H9 (cell line): ENCODE data around the gene RASGEF1C. TPM values are rescaled to one million over a fixed set of nuclear protein-coding genes. Genes with fewer than 3 reads are reported as not detected.

Experiments used
- DNase-seq: peaks from one replicate; pipeline ENCODE4 v3.0.0-alpha.2; 2017
- H2AFZ ChIP-seq: one replicate; pipeline ENCODE4 v1.6.1; 2013; ENCODE audit warnings: mild to moderate bottlenecking, low read length, control low read depth, moderate library complexity
- H2AK5ac ChIP-seq: 2 replicates; pipeline ENCODE4 v1.6.1; 2013; ENCODE audit warnings: low read length, control low read depth, mixed read lengths; ENCODE audit not compliant: insufficient read length
- H2BK120ac ChIP-seq: one replicate; pipeline ENCODE4 v1.6.1; 2013; ENCODE audit warnings: low read depth, mild to moderate bottlenecking, low read length, control low read depth, inconsistent platforms; ENCODE audit not compliant: poor library complexity, severe bottlenecking
- H2BK12ac ChIP-seq: 2 replicates; pipeline ENCODE4 v1.6.1; 2013; ENCODE audit warnings: low read length, control low read depth, mixed read lengths, low read depth; ENCODE audit not compliant: insufficient read length
- H2BK15ac ChIP-seq: 2 replicates; pipeline ENCODE4 v1.6.1; 2013; ENCODE audit warnings: low read depth, low read length, control low read depth
- H2BK20ac ChIP-seq: one replicate; pipeline ENCODE4 v1.6.1; 2013; ENCODE audit warnings: low read depth, mild to moderate bottlenecking, low read length, control low read depth, inconsistent platforms; ENCODE audit not compliant: poor library complexity, severe bottlenecking
- H2BK5ac ChIP-seq: 2 replicates; pipeline ENCODE4 v1.6.1; 2013; ENCODE audit warnings: low read length, control low read depth, mixed read lengths; ENCODE audit not compliant: insufficient read length
- H3K14ac ChIP-seq: 2 replicates; pipeline ENCODE4 v1.6.1; 2013; ENCODE audit warnings: low read length, control low read depth; ENCODE audit not compliant: insufficient read depth
- H3K18ac ChIP-seq: 2 replicates; pipeline ENCODE4 v1.6.1; 2013; ENCODE audit warnings: low read depth, mild to moderate bottlenecking, mixed read lengths, low read length, control low read depth; ENCODE audit not compliant: insufficient read length
- H3K23ac ChIP-seq: 2 replicates; pipeline ENCODE4 v1.6.1; 2013; ENCODE audit warnings: low read length, control low read depth, mixed read lengths, low read depth; ENCODE audit not compliant: insufficient read length
- H3K23me2 ChIP-seq: 2 replicates; pipeline ENCODE4 v1.6.1; 2013; ENCODE audit warnings: low read depth, mild to moderate bottlenecking, mixed read lengths, low read length, control low read depth; ENCODE audit not compliant: insufficient read length, poor library complexity, severe bottlenecking
- H3K27ac ChIP-seq: 2 replicates; pipeline ENCODE4 v1.5.1; 2013; ENCODE audit warnings: low read length, control low read depth, mixed read lengths, low read depth; ENCODE audit not compliant: insufficient read length
- H3K27me3 ChIP-seq: 2 replicates; pipeline ENCODE4 v1.6.1; 2013; ENCODE audit warnings: low read length, control low read depth, inconsistent platforms; ENCODE audit not compliant: insufficient read depth
- H3K4ac ChIP-seq: 2 replicates; pipeline ENCODE4 v1.6.1; 2013; ENCODE audit warnings: low read depth, mild to moderate bottlenecking, control low read depth, inconsistent platforms, low read length, moderate library complexity
- H3K4me1 ChIP-seq: 2 replicates; pipeline ENCODE4 v1.6.1; 2013; ENCODE audit warnings: low read length, control low read depth, inconsistent platforms; ENCODE audit not compliant: insufficient read depth
- H3K4me2 ChIP-seq: 2 replicates; pipeline ENCODE4 v1.6.1; 2013; ENCODE audit warnings: low read length, control low read depth, mixed read lengths; ENCODE audit not compliant: insufficient read length, insufficient read depth
- H3K56ac ChIP-seq: 2 replicates; pipeline ENCODE4 v1.6.1; 2013; ENCODE audit warnings: low read depth, mild to moderate bottlenecking, mixed read lengths, low read length, control low read depth; ENCODE audit not compliant: insufficient read length
- H3K79me1 ChIP-seq: 2 replicates; pipeline ENCODE4 v1.6.1; 2013; ENCODE audit warnings: low read depth, mild to moderate bottlenecking, moderate library complexity, low read length, control low read depth, inconsistent platforms; ENCODE audit not compliant: insufficient read depth, poor library complexity, severe bottlenecking
- H3K79me2 ChIP-seq: 2 replicates; pipeline ENCODE4 v1.6.1; 2013; ENCODE audit warnings: low read length, control low read depth, inconsistent platforms; ENCODE audit not compliant: insufficient read depth
- H3K9ac ChIP-seq: 2 replicates; pipeline ENCODE4 v1.6.1; 2013; ENCODE audit warnings: low read length, control low read depth, mixed read lengths; ENCODE audit not compliant: insufficient read length; ENCODE audit errors: extremely low read depth
- H3K9me3 ChIP-seq: one replicate; pipeline ENCODE4 v1.6.1; 2013; ENCODE audit warnings: low read depth, low read length, inconsistent platforms; ENCODE audit not compliant: control insufficient read depth
- H3T11ph ChIP-seq: one replicate; pipeline ENCODE4 v1.6.1; 2013; ENCODE audit warnings: mild to moderate bottlenecking, low read length, control low read depth, inconsistent platforms
- H4K20me1 ChIP-seq: one replicate; pipeline ENCODE4 v1.6.1; 2013; ENCODE audit not compliant: control insufficient read depth, insufficient read length, insufficient read depth
- H4K5ac ChIP-seq: 2 replicates; pipeline ENCODE4 v1.6.1; 2013; ENCODE audit warnings: low read depth, mild to moderate bottlenecking, mixed read lengths, low read length, control low read depth; ENCODE audit not compliant: insufficient read length
- H4K8ac ChIP-seq: replicated peaks from 2 replicates; pipeline ENCODE4 v1.6.1; 2013; ENCODE audit warnings: low read length, control low read depth, mixed read lengths, low read depth; ENCODE audit not compliant: insufficient read length
- H4K91ac ChIP-seq: 2 replicates; pipeline ENCODE4 v1.6.1; 2013; ENCODE audit warnings: low read depth, mild to moderate bottlenecking, moderate library complexity, mixed read lengths, low read length, control low read depth; ENCODE audit not compliant: insufficient read length
- H3K27ac Mint-ChIP-seq, 3 experiments: 2 replicates in 2 of 3; 3 replicates in 1 of 3; pipeline ENCODE4 v1.8.0; 2020 to 2021; ENCODE audit warnings: mixed read lengths in 3 of 3, mild to moderate bottlenecking in 1 of 3, moderate library complexity in 1 of 3
- H3K27me3 Mint-ChIP-seq: 2 replicates; pipeline ENCODE4 v1.8.0; 2021; ENCODE audit warnings: low read depth, mild to moderate bottlenecking, moderate library complexity, mixed read lengths
- H3K36me3 Mint-ChIP-seq, 3 experiments: 2 replicates in 2 of 3; 3 replicates in 1 of 3; pipeline ENCODE4 v1.8.0; 2020 to 2021; ENCODE audit warnings: low read depth in 3 of 3, mixed read lengths in 3 of 3; ENCODE audit not compliant: insufficient read depth in 1 of 3
- H3K4me1 Mint-ChIP-seq, 2 experiments: 2 replicates each; pipeline ENCODE4 v1.8.0; 2020; ENCODE audit warnings: mixed read lengths in 2 of 2
- H3K4me3 Mint-ChIP-seq, 2 experiments: 2 replicates in 1 of 2; 3 replicates in 1 of 2; pipeline ENCODE4 v1.8.0; 2020 to 2021; ENCODE audit warnings: mild to moderate bottlenecking in 2 of 2, mixed read lengths in 2 of 2, moderate library complexity in 1 of 2
- H3K9me3 Mint-ChIP-seq, 2 experiments: 2 replicates in 1 of 2; 3 replicates in 1 of 2; pipeline ENCODE4 v1.8.0; 2020; ENCODE audit warnings: mild to moderate bottlenecking in 2 of 2, mixed read lengths in 2 of 2, moderate library complexity in 1 of 2
- CTCF ChIP-seq: fragments of 200-600 bp; sonication (generic); conservative IDR thresholded peaks from 3 replicates; pipeline ENCODE4 v1.8.0; 2021; ENCODE audit warnings: antibody characterized with exemption, mild to moderate bottlenecking
- whole genome bisulfite sequencing: extraction: QIAGEN DNeasy Blood & Tissue Kit; methylation state at CpG from one replicate; pipeline ENCODE4 v1.1.7; 2013; ENCODE audit warnings: missing lambda C conversion rate, low lambda C conversion rate, mixed read lengths; ENCODE audit not compliant: insufficient read length; ENCODE audit errors: extremely low coverage; 5-methylcytosine and 5-hydroxymethylcytosine counted together
- total RNA-seq: library from RNA; stranded (reverse); gene quantifications from 2 replicates; pipeline ENCODE4 v1.2.1, GENCODE V29; 2021

The RASGEF1C gene
- total RNA-seq, 1 experiment from 2014 or later: 0.83 TPM

GRCh38 chr5:180111273-180112002 is 97.6 kb downstream of the RASGEF1C start:
- Histone ChIP-seq H3K4me2 (no peak overlapping the region), H3K18ac (no peak overlapping the region), H3K27ac (no peak overlapping the region), H3K23me2 (no peaks in the 10 kb centered on the region), H2BK20ac (no peak overlapping the region), H2BK15ac (no peak overlapping the region), H3K9me3 (no peaks in the 10 kb centered on the region), H3K4me1 (no peaks in the 10 kb centered on the region), H4K8ac (no peak overlapping the region), H4K20me1 (no peaks in the 10 kb centered on the region), H2AFZ (no peak overlapping the region), H3K56ac (no peak overlapping the region), H3K4ac (no peak overlapping the region), H2BK12ac (no peak overlapping the region), H2BK5ac (no peak overlapping the region), H3K9ac (no peak overlapping the region), H3K23ac (no peak overlapping the region), H2AK5ac (no peak overlapping the region), H4K5ac (no peak overlapping the region), H3K79me1 (no peaks in the 10 kb centered on the region), H3K14ac (no peak overlapping the region), H3K27me3 (no peaks in the 10 kb centered on the region), H4K91ac (no peak overlapping the region), H2BK120ac (no peak overlapping the region), H3K79me2 (no peaks in the 10 kb centered on the region), H3T11ph (no peak overlapping the region)
- no peak overlapping the region for H3K27ac Mint-ChIP-seq
- peak; percentile 24 for DNase-seq
- peaks cover 12 to 15% (median 13%) of the 10 kb centered on the region in 3 experiments for H3K36me3 Mint-ChIP-seq
- H3K4me1 Mint-ChIP-seq: peaks cover 5 to 10% of the 10 kb centered on the region in 2 experiments; a peak in 3 of 4 replicates
- no CpG with 5 or more reads among the region's 7 CpGs for WGBS
- no peak for TF ChIP-seq CTCF
- H3K9me3 Mint-ChIP-seq: peaks cover 18 to 20% of the 10 kb centered on the region in 2 experiments
- H3K4me3 Mint-ChIP-seq: no peak overlapping the region
- H3K27me3 Mint-ChIP-seq: no peaks in the 10 kb centered on the region
